Calu3 (cell line): ENCODE measurements around the gene KIAA1217. TPM values are rescaled to one million over a fixed set of nuclear protein-coding genes. Genes with fewer than 3 reads are reported as not detected.

Source experiments
- BruUV-seq: library from RNA; stranded (reverse); fragments of 400-500 nt; replicated peaks from 2 replicates; lab custom pipeline; 2021; lab: Mats Ljungman, UMichigan
- CTCF ChIA-PET: fragments of 300-600 bp; sonication (Branson Sonifier 250); formaldehyde crosslinking; loops from one replicate; lab custom pipeline; 2022; ENCODE audit warnings: antibody characterized with exemption; lab: Charles Lee
- DNase-seq: peaks from one replicate; pipeline ENCODE4 v3.0.0; 2022
- H3K27ac Mint-ChIP-seq: one replicate; pipeline ENCODE4 v1.8.0; 2022; ENCODE audit warnings: mixed read lengths; ENCODE audit not compliant: unreplicated experiment
- H3K27me3 Mint-ChIP-seq: one replicate; pipeline ENCODE4 v1.8.0; 2022; ENCODE audit warnings: mixed read lengths; ENCODE audit not compliant: unreplicated experiment
- H3K36me3 Mint-ChIP-seq: one replicate; pipeline ENCODE4 v1.8.0; 2022; ENCODE audit warnings: mild to moderate bottlenecking, moderate library complexity, mixed read lengths; ENCODE audit not compliant: insufficient read depth, unreplicated experiment
- H3K4me1 Mint-ChIP-seq: one replicate; pipeline ENCODE4 v1.8.0; 2022; ENCODE audit warnings: mild to moderate bottlenecking, low read depth, mixed read lengths; ENCODE audit not compliant: unreplicated experiment
- H3K4me3 Mint-ChIP-seq: one replicate; pipeline ENCODE4 v1.8.0; 2022; ENCODE audit warnings: mild to moderate bottlenecking, low read depth, moderate library complexity, mixed read lengths; ENCODE audit not compliant: unreplicated experiment
- H3K9me3 Mint-ChIP-seq: one replicate; pipeline ENCODE4 v1.8.0; 2022; ENCODE audit warnings: low read depth, mixed read lengths; ENCODE audit not compliant: unreplicated experiment
- CTCF ChIP-seq: fragments of 200-600 bp; IDR thresholded peaks from one replicate; pipeline ENCODE4 v1.8.0; 2022; ENCODE audit warnings: antibody characterized with exemption; ENCODE audit not compliant: unreplicated experiment
- intact Hi-C: fragments of 100-400 bp; cut with micrococcal nuclease; formaldehyde crosslinking; loops from one replicate; pipeline ENCODE4 v1.10.0; 2022; ENCODE audit not compliant: unreplicated experiment
- total RNA-seq: library from RNA; stranded (reverse); gene quantifications from 2 replicates; pipeline ENCODE4 v1.2.3, GENCODE V29; 2022

KIAA1217 gene
- total RNA-seq, 1 experiment from 2014 or later = 46.2 TPM

GRCh38 chr10:24494236-24494635, 285.3 kb downstream of the KIAA1217 start:
- Mint-ChIP-seq H3K9me3 (no peaks in the 10 kb centered on the region), H3K27me3 (no peaks in the 10 kb centered on the region), H3K4me1 (peaks cover 14% of the 10 kb centered on the region), H3K4me3 (no peak overlapping the region), H3K27ac (no peak overlapping the region), H3K36me3 (peaks cover 16% of the 10 kb centered on the region)
- CTCF ChIA-PET = no interaction called here
- intact Hi-C loops = no loop called here
- TF ChIP-seq CTCF = no peak
- no peak for DNase-seq
- BruUV-seq = no TSS peak

- no peak overlapping the region for H3K4me3 Mint-ChIP-seq
- peaks cover 14% of the 10 kb centered on the region for H3K4me1 Mint-ChIP-seq
- CTCF ChIA-PET = no interaction called here
- no peaks in the 10 kb centered on the region for H3K9me3 Mint-ChIP-seq
- TF ChIP-seq CTCF = no peak
- intact Hi-C loops = no loop called here
- no peak for DNase-seq
- BruUV-seq = no TSS peak
- no peak overlapping the region for H3K27ac Mint-ChIP-seq
- peaks cover 16% of the 10 kb centered on the region for H3K36me3 Mint-ChIP-seq
- H3K27me3 Mint-ChIP-seq = no peaks in the 10 kb centered on the region
Measured at GRCh38 chr10:24494777-24495176, 285.8 kb downstream of the KIAA1217 start.

GRCh38 chr10:24495666-24496460, 286.9 kb downstream of the KIAA1217 start:
- CTCF ChIA-PET = no interaction called here
- Mint-ChIP-seq H3K27me3 (no peaks in the 10 kb centered on the region), H3K9me3 (no peaks in the 10 kb centered on the region), H3K4me3 (no peak overlapping the region), H3K36me3 (peaks cover 16% of the 10 kb centered on the region), H3K27ac (no peak overlapping the region), H3K4me1 (peaks cover 14% of the 10 kb centered on the region)
- BruUV-seq = no TSS peak
- DNase-seq = no peak
- intact Hi-C loops = no loop called here
- TF ChIP-seq CTCF = no peak

GRCh38 chr10:24496906-24497305, 288.0 kb downstream of the KIAA1217 start:
- no peak for TF ChIP-seq CTCF
- Mint-ChIP-seq H3K9me3 (no peaks in the 10 kb centered on the region), H3K4me3 (no peak overlapping the region), H3K27me3 (no peaks in the 10 kb centered on the region), H3K36me3 (peaks cover 19% of the 10 kb centered on the region), H3K4me1 (peaks cover 14% of the 10 kb centered on the region), H3K27ac (no peak overlapping the region)
- BruUV-seq = no TSS peak
- DNase-seq = no peak
- intact Hi-C loops = no loop called here
- CTCF ChIA-PET = interaction anchor here (0.6 kb wide), 1 partner anchor 30 kb away, joined by 3 read pairs; no protein-coding TSS in a partner anchor
